GM12878 (cell line): ENCODE data around the gene MINDY3. TPM values are rescaled to one million over a fixed set of nuclear protein-coding genes. Genes with fewer than 3 reads are reported as not detected.

Experiments
- ATAC-seq: fragments of 200-7000 bp; cut with Tn5 transposase; 3 replicates; pipeline ENCODE4 v1.9.1; 2020; ENCODE audit warnings: mild to moderate bottlenecking, moderate library complexity
- BruUV-seq: library from RNA; stranded (reverse); fragments of 400-500 nt; replicated peaks from 2 replicates; lab custom pipeline; 2021; lab: Mats Ljungman, UMichigan
- CTCF ChIA-PET: fragments of 300-600 bp; sonication (Branson Sonifier 250); formaldehyde crosslinking; extraction: SDS; loops from one replicate; lab custom pipeline; 2021; ENCODE audit warnings: inconsistent platforms; lab: Yijun Ruan, JAX
- POLR2A ChIA-PET: fragments of 350-600 bp; formaldehyde crosslinking; extraction: SDS; loops from one replicate; lab custom pipeline; 2021; ENCODE audit warnings: inconsistent platforms; lab: Charles Lee
- RAD21 ChIA-PET: fragments of 300-600 bp; sonication (Branson Sonifier 250); formaldehyde crosslinking; loops from one replicate; lab custom pipeline; 2023; ENCODE audit warnings: antibody characterized with exemption; ENCODE audit not compliant: unreplicated experiment; lab: Charles Lee
- SMC1A ChIA-PET: fragments of 300-600 bp; sonication (Branson Sonifier 250); formaldehyde crosslinking; loops from one replicate; lab custom pipeline; 2023; ENCODE audit not compliant: unreplicated experiment, uncharacterized antibody; lab: Charles Lee
- DNase-seq: peaks from one replicate; pipeline ENCODE4 v3.0.0-alpha.2; 2011; ENCODE audit warnings: low read depth, low spot score
- FAIRE-seq: peaks from 3 replicates; lab custom pipeline; 2011; peaks lifted over from hg19 to GRCh38; lab: Jason Lieb, UNC
- H2AFZ ChIP-seq: 2 replicates; pipeline ENCODE4 v1.6.0; 2011; ENCODE audit warnings: low read depth, low read length, control low read depth; ENCODE audit not compliant: control insufficient read depth
- H3K27ac ChIP-seq: 2 replicates; pipeline ENCODE4 v1.5.1; 2011; ENCODE audit warnings: control low read depth; ENCODE audit not compliant: control insufficient read depth, insufficient read depth
- H3K27me3 ChIP-seq, 2 experiments: replicated peaks in 1 of 2; 2 replicates each; pipeline versions ENCODE4 v1.6.0 to v1.6.1; 2011; ENCODE audit warnings: low read length in 1 of 2; ENCODE audit not compliant: control insufficient read depth in 2 of 2, insufficient read depth in 2 of 2
- H3K36me3 ChIP-seq, 2 experiments: 2 replicates each; pipeline ENCODE4 v1.5.1; 2011; ENCODE audit warnings: low read length in 1 of 2; ENCODE audit not compliant: control insufficient read depth in 2 of 2, insufficient read depth in 2 of 2
- H3K4me1 ChIP-seq: 2 replicates; pipeline ENCODE4 v1.6.1; 2011; ENCODE audit warnings: mild to moderate bottlenecking, low read length, moderate library complexity, mixed read lengths; ENCODE audit not compliant: control insufficient read depth, insufficient read depth
- H3K4me2 ChIP-seq: 2 replicates; pipeline ENCODE4 v1.6.0; 2011; ENCODE audit warnings: control low read depth; ENCODE audit not compliant: control insufficient read depth, insufficient read depth
- H3K4me3 ChIP-seq: fragments of 200-600 bp; sonication (generic); 2 replicates; pipeline ENCODE4 v1.5.1; 2016
- H3K79me2 ChIP-seq: 2 replicates; pipeline ENCODE4 v1.6.0; 2011; ENCODE audit warnings: low read length; ENCODE audit not compliant: control insufficient read depth, insufficient read depth
- H3K9ac ChIP-seq: 2 replicates; pipeline ENCODE4 v1.8.0; 2011; ENCODE audit warnings: low read length, control low read depth, mixed read lengths; ENCODE audit not compliant: control insufficient read depth, insufficient read depth
- H3K9me3 ChIP-seq: replicated peaks from 3 replicates; pipeline ENCODE4 v1.5.1; 2011; ENCODE audit warnings: mild to moderate bottlenecking, low read length; ENCODE audit not compliant: control insufficient read depth, insufficient read depth
- H4K20me1 ChIP-seq: 2 replicates; pipeline ENCODE4 v1.6.0; 2011; ENCODE audit not compliant: control insufficient read depth, insufficient read depth
- ASH2L ChIP-seq: fragments of 300-600, 200-600 bp; sonication (generic); IDR thresholded peaks from 2 replicates; pipeline ENCODE4 v1.6.1; 2017; ENCODE audit warnings: low read depth, mild to moderate bottlenecking, borderline replicate concordance
- CTCF ChIP-seq, 3 experiments: IDR thresholded peaks in 2 of 3; conservative IDR thresholded peaks in 1 of 3; 2 replicates each; pipeline ENCODE4 v1.5.1; 2011; ENCODE audit warnings: low read depth in 3 of 3, low read length in 3 of 3, mild to moderate bottlenecking in 3 of 3, control low read depth in 2 of 3, moderate library complexity in 2 of 3, inconsistent platforms in 1 of 3, mixed read lengths in 1 of 3; ENCODE audit not compliant: control insufficient read depth in 2 of 3, insufficient read depth in 1 of 3; ENCODE audit errors: extremely low read depth in 1 of 3
- MAX ChIP-seq: IDR thresholded peaks from 2 replicates; pipeline ENCODE4 v1.6.1; 2012; ENCODE audit warnings: low read depth, low read length, improper control_type of control experiment
- RAD21 ChIP-seq: IDR thresholded peaks from 2 replicates; pipeline ENCODE4 v1.6.1; 2011; ENCODE audit warnings: mild to moderate bottlenecking, low read depth, low read length, moderate library complexity; ENCODE audit not compliant: insufficient read depth
- RELA ChIP-seq: fragments of 450-650 bp; IDR thresholded peaks from 2 replicates; pipeline ENCODE4 v1.8.0; 2014; ENCODE audit warnings: borderline replicate concordance; ENCODE audit not compliant: partially characterized antibody
- SMARCA5 ChIP-seq: fragments of 450-650 bp; IDR thresholded peaks from 2 replicates; pipeline ENCODE4 v1.6.1; 2017; ENCODE audit warnings: mild to moderate bottlenecking
- ZBTB11 ChIP-seq: fragments of 450-650 bp; formaldehyde crosslinking; IDR thresholded peaks from 2 replicates; pipeline ENCODE4 v1.5.0; 2022; ENCODE audit warnings: mild to moderate bottlenecking, missing genetic modification characterization
- WGBS: methylation state at CpG from one replicate; pipeline ENCODE4 v1.1.6; 2016; ENCODE audit warnings: low lambda C conversion rate; ENCODE audit not compliant: insufficient replicate concordance, insufficient coverage; ENCODE audit errors: missing lambda C conversion rate; 5-methylcytosine and 5-hydroxymethylcytosine counted together
- in situ Hi-C: fragments of 300-500 bp; cut with MboI; formaldehyde crosslinking; loops from 9 replicates; pipeline ENCODE4 v1.14.3; 2018; ENCODE audit warnings: mixed read lengths
- intact Hi-C: fragments of 100-400 bp; cut with micrococcal nuclease; formaldehyde crosslinking; loops from one replicate; pipeline ENCODE4 v1.14.2; 2022; ENCODE audit not compliant: unreplicated experiment
- polyA plus RNA-seq, 11 experiments: library from polyadenylated mRNA; depleted of rRNA in 4 of 11; unstranded in 6 of 11; stranded (reverse) in 5 of 11; fragments of >200 nt; fragmentation: Nextera tagmentation in 4 of 11; fragmentation: Illumina TruSeq in 1 of 11; extraction: Ambion mirVana in 4 of 11; extraction: Trizol in 1 of 11; gene quantifications; 1 replicate in 1 of 11; 2 replicates in 10 of 11; pipeline versions ENCODE4 v1.2.1 to v1.2.3, GENCODE V29; 2011 to 2016; ENCODE audit warnings: inconsistent platforms in 2 of 11, missing spikeins in 2 of 11, low read depth in 1 of 11
- total RNA-seq, 4 experiments: library from RNA; depleted of rRNA in 3 of 4; stranded (reverse); fragments of >200 nt in 3 of 4; fragmentation: Illumina TruSeq in 1 of 4; extraction: Trizol in 1 of 4; gene quantifications; 2 replicates each; pipeline versions ENCODE4 v1.2.1 to v1.2.3, GENCODE V29; 2013 to 2021

Gene MINDY3
- total and polyA plus RNA-seq, 10 of the 15 experiments (the other 5 are each of a cell fraction or from before 2014, with no cell fraction given), result 12.0 to 23.6 (median 15.7) TPM

- Histone ChIP-seq H3K27ac (no peak overlapping the region), H3K27me3 (no peaks in the 10 kb centered on the region), H3K9me3 (no peaks in the 10 kb centered on the region; the same call in 2 of the 3 replicates), H4K20me1 (no peaks in the 10 kb centered on the region), H3K4me2 (no peak overlapping the region), H3K9ac (no peak overlapping the region), H3K4me1 (no peaks in the 10 kb centered on the region), H3K79me2 (no peaks in the 10 kb centered on the region), H2AFZ (no peak overlapping the region), H3K36me3 (peaks cover 0 to 5% of the 10 kb centered on the region in 2 experiments; a peak in 2 of 4 replicates), H3K4me3 (no peak overlapping the region)
- FAIRE-seq, result no peak
- TF ChIP-seq ASH2L (no peak), SMARCA5 (no peak), ZBTB11 (no peak), CTCF (IDR thresholded peaks at IDR 0.05 in 2 of 3, conservative IDR thresholded peaks at IDR 0.05 in 1 of 3; ENCODE audit: control insufficient read depth in 2 of 3, extremely low read depth in 1 of 3, insufficient read depth in 1 of 3, low read depth in 3 of 3, low read length in 3 of 3) (no peak), RAD21 (no peak), RELA (no peak), MAX (no peak)
- CTCF ChIA-PET, result no interaction called here
- no TSS peak for BruUV-seq
- no peak for ATAC-seq
- RAD21 ChIA-PET, result no interaction called here
- WGBS, result 98% methylated on average over 3 of the region's 3 CpGs
- intact Hi-C loops, result no loop called here
- no peak for DNase-seq
- SMC1A ChIA-PET, result interaction anchor here (1.1 kb wide), 1 partner anchor 10 kb away, joined by 3 read pairs; no protein-coding TSS in a partner anchor
- POLR2A ChIA-PET, result no interaction called here
- in situ Hi-C loops, result no loop called here
Observed at GRCh38 chr10:15801641-15802040, 58.7 kb downstream of the MINDY3 start.
